Measurements from ENCODE around the gene TCF7L2. TPM values are rescaled to one million over a fixed set of nuclear protein-coding genes. Genes with fewer than 3 reads are reported as not detected.

The TCF7L2 gene
- polyA plus RNA-seq, 1 experiment, result 6.3 TPM

GRCh38 chr10:113216102-113216501 lies 266.1 kb downstream of the TCF7L2 start:
- Histone ChIP-seq H3K9me3 (ENCODE audit: control insufficient read depth, insufficient read depth, low read length) (no peaks in the 10 kb centered on the region), H3K27me3 (ENCODE audit: control insufficient read depth, insufficient read depth, low read length) (peaks cover 2% of the 10 kb centered on the region), H3K4me3 (ENCODE audit: low read depth, low read length) (no peak overlapping the region), H3K27ac (ENCODE audit: low read depth, low read length) (no peak overlapping the region)
- CTCF ChIA-PET, result interaction anchor here (0.6 kb wide), 2 partner anchors 169 to 287 kb away, joined by 7 read pairs; no protein-coding TSS in a partner anchor
- TF ChIP-seq CTCF (IDR thresholded peaks at IDR 0.05; ENCODE audit: low read depth, low read length), result no peak
- POLR2A ChIA-PET, result interaction anchor here (0.6 kb wide), 1 partner anchor 56 kb away, joined by 3 read pairs; no protein-coding TSS in a partner anchor
- no peak for DNase-seq (ENCODE audit: low read depth, low spot score)
